K562 (cell line): ENCODE results near the gene ZNF514. TPM values are rescaled to one million over a fixed set of nuclear protein-coding genes. Genes with fewer than 3 reads are reported as not detected.

Experiments
- CHD1 ChIP-seq: fragments of 200-600 bp; sonication (generic); IDR thresholded peaks from one replicate; pipeline ENCODE4 v1.6.1; 2012; ENCODE audit warnings: mild to moderate bottlenecking, moderate library complexity, low read length, inconsistent platforms
- EP400 ChIP-seq: fragments of 450-650 bp; IDR thresholded peaks from 2 replicates; pipeline ENCODE4 v1.6.1; 2017; ENCODE audit warnings: antibody characterized with exemption, mild to moderate bottlenecking, moderate library complexity
- HDAC2 ChIP-seq: fragments of 450-650 bp; IDR thresholded peaks from 2 replicates; pipeline ENCODE4 v1.6.1; 2016; ENCODE audit warnings: mild to moderate bottlenecking
- MTA2 ChIP-seq: fragments of 450-650 bp; IDR thresholded peaks from 2 replicates; pipeline ENCODE4 v1.6.1; 2016; ENCODE audit warnings: low read depth
- PHF21A ChIP-seq: fragments of 450-650 bp; IDR thresholded peaks from 2 replicates; pipeline ENCODE4 v1.6.1; 2017; ENCODE audit warnings: low read depth, borderline replicate concordance
- POLR2B ChIP-seq: fragments of 450-650 bp; IDR thresholded peaks from 2 replicates; pipeline ENCODE4 v1.6.1; 2018; ENCODE audit warnings: low read depth; ENCODE audit not compliant: partially characterized antibody
- RBBP5 ChIP-seq: fragments of 200-600 bp; sonication (generic); IDR thresholded peaks from 2 replicates; pipeline ENCODE4 v1.6.1; 2012; ENCODE audit warnings: borderline replicate concordance, mild to moderate bottlenecking, low read length, control low read depth, inconsistent platforms; ENCODE audit not compliant: insufficient read depth, poor library complexity, severe bottlenecking
- RBFOX2 ChIP-seq: fragments of 200-400 bp; formaldehyde crosslinking; IDR thresholded peaks from 2 replicates; pipeline ENCODE4 v1.6.1; 2017; ENCODE audit warnings: low read depth, mild to moderate bottlenecking, low read length, moderate library complexity
- TOE1 ChIP-seq, 2 experiments: fragments of 450-650 bp in 1 of 2; sonication (generic) in 1 of 2; formaldehyde crosslinking in 1 of 2; IDR thresholded peaks; 2 replicates each; pipeline versions ENCODE4 v1.7.1 to v1.8.0; 2016 to 2022; ENCODE audit warnings: borderline replicate concordance in 2 of 2, mild to moderate bottlenecking in 2 of 2, antibody characterized with exemption in 1 of 2, inconsistent platforms in 1 of 2, low read depth in 1 of 2, missing genetic modification reagents in 1 of 2, moderate library complexity in 1 of 2
- ZFP1 ChIP-seq: fragments of 450-650 bp; formaldehyde crosslinking; IDR thresholded peaks from 2 replicates; pipeline ENCODE4 v1.4.0; 2020; ENCODE audit warnings: mild to moderate bottlenecking, mixed read lengths
- ZNF134 ChIP-seq: fragments of 250-450 bp; sonication (Bioruptor Pico); conservative IDR thresholded peaks from 2 replicates; pipeline ENCODE4 v1.4.0; 2020
- ZNF140 ChIP-seq: fragments of 250-450 bp; sonication (Bioruptor Pico); IDR thresholded peaks from 2 replicates; pipeline ENCODE4 v1.8.0; 2021; ENCODE audit warnings: moderate library complexity, mild to moderate bottlenecking, inconsistent platforms
- ZNF717 ChIP-seq: fragments of 250-450 bp; sonication (Bioruptor Pico); IDR thresholded peaks from 2 replicates; pipeline ENCODE4 v1.5.0; 2021
- ZNF830 ChIP-seq: fragments of 250-450 bp; sonication (Bioruptor Pico); IDR thresholded peaks from 2 replicates; pipeline ENCODE4 v1.5.0; 2021; ENCODE audit warnings: mild to moderate bottlenecking
- polyA plus RNA-seq, 8 experiments: library from polyadenylated mRNA; depleted of rRNA in 4 of 8; stranded (reverse) in 5 of 8; unstranded in 3 of 8; fragments of >200 nt; fragmentation: Nextera tagmentation in 2 of 8; fragmentation: Illumina TruSeq in 1 of 8; extraction: Ambion mirVana in 2 of 8; extraction: Trizol in 1 of 8; gene quantifications; 2 replicates each; pipeline versions ENCODE4 v1.2.1 to v1.2.3, GENCODE V29; 2011 to 2014; ENCODE audit warnings: inconsistent platforms in 1 of 8, missing spikeins in 1 of 8
- total RNA-seq, 7 experiments: library from RNA; depleted of rRNA in 6 of 7; stranded (reverse); fragments of >200 nt in 6 of 7; fragmentation: Illumina TruSeq in 2 of 7; extraction: Trizol in 2 of 7; gene quantifications; 2 replicates each; pipeline versions ENCODE4 v1.2.1 to v1.2.3, GENCODE V29; 2011 to 2021; ENCODE audit warnings: low replicate concordance in 1 of 7
- TF ChIP-seq, protein P1 (sequence below), 2 experiments: fragments of 450-650 bp; IDR thresholded peaks; 2 replicates each; pipeline ENCODE4 v1.6.1; 2016; ENCODE audit warnings: mild to moderate bottlenecking in 2 of 2, borderline replicate concordance in 1 of 2, low read depth in 1 of 2, moderate library complexity in 1 of 2
- TF ChIP-seq, protein P2 (sequence below): sonication (generic); formaldehyde crosslinking; IDR thresholded peaks from 2 replicates; pipeline ENCODE4 v1.9.0; 2022; ENCODE audit warnings: mild to moderate bottlenecking, missing genetic modification reagents
- TF ChIP-seq, protein P3 (sequence below), 2 experiments: fragments of 200-800 bp in 1 of 2; sonication (Bioruptor generic) in 1 of 2; sonication (generic) in 1 of 2; formaldehyde crosslinking in 1 of 2; IDR thresholded peaks in 1 of 2; conservative IDR thresholded peaks in 1 of 2; 2 replicates each; pipeline versions ENCODE4 v1.5.0 to v1.6.1; 2016 to 2020; ENCODE audit warnings: missing compliant biosample characterization in 1 of 2, missing genetic modification characterization in 1 of 2, missing genetic modification reagents in 1 of 2

ZNF514 gene
- total and polyA plus RNA-seq, 9 of the 15 experiments (the other 6 are each of a cell fraction or from before 2014, with no cell fraction given) = 7.5 to 17.7 (median 11.4) TPM

DNA sequence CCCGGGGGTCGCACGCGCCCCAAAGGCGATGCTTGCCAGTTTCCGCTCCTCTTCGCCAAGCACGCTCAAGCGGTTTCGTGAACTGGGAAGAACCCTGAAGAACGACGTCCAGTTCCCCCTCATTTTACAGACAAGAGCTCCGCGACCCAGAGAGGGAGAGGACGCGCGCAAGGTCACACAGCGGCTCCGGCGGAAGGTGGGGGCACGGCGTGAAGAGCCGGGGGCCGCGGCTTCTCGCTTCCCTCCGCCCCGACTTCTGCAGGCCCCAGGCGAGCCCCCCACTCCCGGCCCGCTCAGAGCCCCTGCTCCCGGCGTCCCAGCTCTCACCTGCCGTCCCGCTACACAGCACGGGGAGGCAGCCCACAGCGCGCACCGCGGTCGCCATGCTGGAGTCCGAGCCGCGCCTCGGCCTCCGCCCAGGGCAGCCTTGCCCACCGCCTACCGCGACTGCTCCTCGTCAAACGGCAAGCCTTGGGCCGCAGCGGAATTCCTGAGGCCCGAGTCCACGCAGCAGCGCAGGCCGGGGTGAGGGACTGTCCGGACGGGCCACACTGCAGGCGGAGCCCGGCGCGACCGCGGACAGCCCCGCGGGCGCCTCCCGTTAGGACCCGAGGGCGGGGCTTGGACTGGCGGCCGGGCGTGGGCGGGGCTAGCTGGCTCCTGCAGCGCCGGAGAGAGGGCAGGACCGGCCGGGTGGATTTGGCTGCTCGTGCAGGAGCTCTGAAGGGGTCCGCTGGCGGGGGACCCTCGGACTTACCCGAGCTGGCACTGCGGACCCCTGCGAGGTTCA is 38.0 kb downstream of the ZNF514 start, which contains the start of gene MRPS5 (continued):
- TF ChIP-seq, protein P1, sequence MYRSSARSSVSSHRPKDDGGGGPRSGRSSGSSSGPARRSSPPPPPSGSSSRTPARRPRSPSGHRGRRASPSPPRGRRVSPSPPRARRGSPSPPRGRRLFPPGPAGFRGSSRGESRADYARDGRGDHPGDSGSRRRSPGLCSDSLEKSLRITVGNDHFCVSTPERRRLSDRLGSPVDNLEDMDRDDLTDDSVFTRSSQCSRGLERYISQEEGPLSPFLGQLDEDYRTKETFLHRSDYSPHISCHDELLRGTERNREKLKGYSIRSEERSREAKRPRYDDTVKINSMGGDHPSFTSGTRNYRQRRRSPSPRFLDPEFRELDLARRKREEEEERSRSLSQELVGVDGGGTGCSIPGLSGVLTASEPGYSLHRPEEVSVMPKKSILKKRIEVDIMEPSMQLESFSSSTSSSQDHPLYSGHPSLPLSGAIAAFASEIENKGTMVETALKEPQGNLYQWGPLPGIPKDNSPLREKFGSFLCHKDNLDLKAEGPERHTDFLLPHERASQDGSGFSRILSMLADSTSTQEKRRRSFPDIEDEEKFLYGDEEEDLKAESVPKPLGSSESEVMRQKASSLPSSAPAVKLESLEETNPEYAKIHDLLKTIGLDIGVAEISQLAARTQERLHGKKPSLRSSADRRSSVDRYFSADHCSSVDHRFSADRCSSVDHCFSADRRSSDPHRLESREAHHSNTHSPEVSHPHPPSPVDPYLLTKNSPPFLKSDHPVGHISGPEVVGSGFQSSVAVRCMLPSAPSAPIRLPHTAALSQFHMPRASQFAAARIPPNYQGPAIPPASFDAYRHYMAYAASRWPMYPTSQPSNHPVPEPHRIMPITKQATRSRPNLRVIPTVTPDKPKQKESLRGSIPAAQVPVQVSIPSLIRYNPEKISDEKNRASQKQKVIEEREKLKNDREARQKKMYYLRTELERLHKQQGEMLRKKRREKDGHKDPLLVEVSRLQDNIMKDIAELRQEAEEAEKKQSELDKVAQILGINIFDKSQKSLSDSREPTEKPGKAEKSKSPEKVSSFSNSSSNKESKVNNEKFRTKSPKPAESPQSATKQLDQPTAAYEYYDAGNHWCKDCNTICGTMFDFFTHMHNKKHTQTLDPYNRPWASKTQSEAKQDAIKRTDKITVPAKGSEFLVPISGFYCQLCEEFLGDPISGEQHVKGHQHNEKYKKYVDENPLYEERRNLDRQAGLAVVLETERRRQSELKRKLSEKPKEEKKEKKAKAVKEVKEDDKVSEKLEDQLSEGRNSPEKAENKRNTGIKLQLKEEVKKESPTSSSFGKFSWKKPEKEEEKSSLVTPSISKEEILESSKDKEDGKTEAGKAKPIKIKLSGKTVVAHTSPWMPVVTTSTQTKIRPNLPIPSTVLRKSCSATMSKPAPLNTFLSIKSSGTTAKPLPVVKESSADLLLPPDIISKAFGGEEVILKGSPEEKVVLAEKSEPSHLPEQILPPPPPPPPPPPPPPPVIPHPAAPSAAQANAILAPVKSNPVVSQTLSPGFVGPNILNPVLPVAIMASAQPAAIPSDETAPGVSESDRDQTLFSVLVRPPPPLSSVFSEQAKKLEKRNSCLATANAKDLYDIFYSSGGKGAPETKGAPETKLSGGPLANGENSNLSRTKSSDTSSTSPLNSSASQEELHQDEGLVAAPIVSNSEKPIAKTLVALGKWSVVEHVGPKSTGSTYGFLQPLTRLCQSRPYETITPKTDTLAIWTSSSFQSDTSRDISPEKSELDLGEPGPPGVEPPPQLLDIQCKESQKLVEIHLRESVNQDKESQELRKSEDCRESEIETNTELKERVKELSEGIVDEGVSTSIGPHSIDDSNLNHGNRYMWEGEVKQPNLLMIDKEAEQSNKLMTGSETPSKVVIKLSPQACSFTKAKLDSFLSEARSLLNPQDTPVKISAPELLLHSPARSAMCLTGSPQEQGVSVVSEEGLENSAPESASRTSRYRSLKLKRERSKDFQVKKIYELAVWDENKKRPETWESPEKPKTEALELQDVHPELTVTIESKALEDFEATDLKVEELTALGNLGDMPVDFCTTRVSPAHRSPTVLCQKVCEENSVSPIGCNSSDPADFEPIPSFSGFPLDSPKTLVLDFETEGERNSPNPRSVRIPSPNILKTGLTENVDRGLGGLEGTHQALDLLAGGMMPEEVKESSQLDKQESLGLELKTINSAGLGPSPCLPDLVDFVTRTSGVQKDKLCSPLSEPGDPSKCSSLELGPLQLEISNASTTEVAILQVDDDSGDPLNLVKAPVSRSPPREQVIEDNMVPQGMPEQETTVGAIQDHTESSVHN (IDR thresholded peaks at IDR 0.05; ENCODE audit: borderline replicate concordance in 1 of 2, low read depth in 1 of 2) = no peak
- no peak for TF ChIP-seq TOE1 (IDR thresholded peaks at IDR 0.05; ENCODE audit: borderline replicate concordance)
- TF ChIP-seq TOE1 (CRISPR knock-in tag; IDR thresholded peaks at IDR 0.05; ENCODE audit: borderline replicate concordance, low read depth) = no peak
- TF ChIP-seq ZNF830 (CRISPR knock-in tag) = 0 out of 2 replicates have a peak, but pooled peaks have one; percentile 15
- TF ChIP-seq ZNF140 (CRISPR knock-in tag) = no peak
- TF ChIP-seq, protein P2, sequence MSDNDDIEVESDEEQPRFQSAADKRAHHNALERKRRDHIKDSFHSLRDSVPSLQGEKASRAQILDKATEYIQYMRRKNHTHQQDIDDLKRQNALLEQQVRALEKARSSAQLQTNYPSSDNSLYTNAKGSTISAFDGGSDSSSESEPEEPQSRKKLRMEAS (CRISPR knock-in tag) = peak; percentile 70
- peak; percentile 48 for TF ChIP-seq POLR2B
- 0 out of 2 replicates have a peak, but pooled peaks have one; percentile 25 for TF ChIP-seq PHF21A
- TF ChIP-seq CHD1 = peak; percentile 36
- TF ChIP-seq, protein P3, sequence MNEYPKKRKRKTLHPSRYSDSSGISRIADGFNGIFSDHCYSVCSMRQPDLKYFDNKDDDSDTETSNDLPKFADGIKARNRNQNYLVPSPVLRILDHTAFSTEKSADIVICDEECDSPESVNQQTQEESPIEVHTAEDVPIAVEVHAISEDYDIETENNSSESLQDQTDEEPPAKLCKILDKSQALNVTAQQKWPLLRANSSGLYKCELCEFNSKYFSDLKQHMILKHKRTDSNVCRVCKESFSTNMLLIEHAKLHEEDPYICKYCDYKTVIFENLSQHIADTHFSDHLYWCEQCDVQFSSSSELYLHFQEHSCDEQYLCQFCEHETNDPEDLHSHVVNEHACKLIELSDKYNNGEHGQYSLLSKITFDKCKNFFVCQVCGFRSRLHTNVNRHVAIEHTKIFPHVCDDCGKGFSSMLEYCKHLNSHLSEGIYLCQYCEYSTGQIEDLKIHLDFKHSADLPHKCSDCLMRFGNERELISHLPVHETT (CRISPR knock-in tag; conservative IDR thresholded peaks at IDR 0.05 in 1 of 2, IDR thresholded peaks at IDR 0.05 in 1 of 2) = peak in 1 of 2 experiments; percentile 60; a peak in 2 of 4 replicates
- peak; percentile 78; the same call in 1 of the 2 replicates for TF ChIP-seq HDAC2
- TF ChIP-seq ZFP1 = no peak
- TF ChIP-seq ZNF717 = no peak
- peak; percentile 98 for TF ChIP-seq RBBP5
- no peak; the same call in 1 of the 2 replicates for TF ChIP-seq MTA2
- no peak for TF ChIP-seq ZNF134 (CRISPR knock-in tag)
- TF ChIP-seq RBFOX2 = peak; percentile 93
- TF ChIP-seq EP400 = peak; percentile 88
